HTR-8/SVneo (cell line): ENCODE results near the gene MAGI2.

Source experiments
- DNase-seq: peaks from one replicate; pipeline ENCODE4 v3.0.0; 2011; ENCODE audit warnings: low spot score, mixed read lengths; ENCODE audit not compliant: insufficient read length
- FAIRE-seq: peaks from 2 replicates; lab custom pipeline; 2011; peaks lifted over from hg19 to GRCh38; lab: Jason Lieb, UNC

The MAGI2 gene

GRCh38 chr7:79320741-79321473 is 132.6 kb downstream of the MAGI2 start:
- no peak for DNase-seq
- FAIRE-seq, result no peak

- FAIRE-seq, result no peak
- no peak for DNase-seq
These were observed 134.1 kb downstream of the MAGI2 start for GRCh38 chr7:79319369-79319768.

- FAIRE-seq, result no peak
These were observed 135.7 kb downstream of the MAGI2 start for GRCh38 chr7:79317728-79318127.

GRCh38 chr7:79312022-79312421 is 141.4 kb downstream of the MAGI2 start:
- DNase-seq (no peak), FAIRE-seq (no peak)

More at GRCh38 chr7:79317728-79318127, 135.7 kb downstream of the MAGI2 start:
- DNase-seq, result peak; percentile 19

- DNase-seq (no peak), FAIRE-seq (no peak)
These were observed 145.3 kb downstream of the MAGI2 start for GRCh38 chr7:79308192-79308591.

GRCh38 chr7:79307376-79307775 is 146.1 kb downstream of the MAGI2 start:
- FAIRE-seq, result no peak
- DNase-seq, result no peak

GRCh38 chr7:79304711-79305110 is 148.8 kb downstream of the MAGI2 start:
- FAIRE-seq (no peak), DNase-seq (no peak)

- no peak for FAIRE-seq
- DNase-seq, result no peak
These were observed 151.2 kb downstream of the MAGI2 start for GRCh38 chr7:79302293-79302692.

- no peak for FAIRE-seq
- DNase-seq, result no peak
These were observed 152.0 kb downstream of the MAGI2 start for GRCh38 chr7:79301419-79301818.

GRCh38 chr7:79300573-79300972 is 152.9 kb downstream of the MAGI2 start:
- FAIRE-seq (no peak), DNase-seq (no peak)

- no peak for FAIRE-seq
- peak; percentile 21 for DNase-seq
These were observed 155.2 kb downstream of the MAGI2 start for GRCh38 chr7:79298145-79298760.

- DNase-seq (no peak), FAIRE-seq (no peak)
These were observed 156.7 kb downstream of the MAGI2 start for GRCh38 chr7:79296553-79297320.

GRCh38 chr7:79293655-79294142 is 159.8 kb downstream of the MAGI2 start:
- FAIRE-seq, result no peak
- no peak for DNase-seq

GRCh38 chr7:79292834-79293233 is 160.6 kb downstream of the MAGI2 start:
- DNase-seq (no peak), FAIRE-seq (no peak)

GRCh38 chr7:79291498-79291865 is 162.0 kb downstream of the MAGI2 start:
- DNase-seq (no peak), FAIRE-seq (no peak)

GRCh38 chr7:79290841-79291497 is 162.5 kb downstream of the MAGI2 start:
- DNase-seq (no peak), FAIRE-seq (no peak)

GRCh38 chr7:79290398-79290797 is 163.1 kb downstream of the MAGI2 start:
- FAIRE-seq (no peak), DNase-seq (no peak)

GRCh38 chr7:79288655-79289054 is 164.8 kb downstream of the MAGI2 start:
- FAIRE-seq (no peak), DNase-seq (no peak)

GRCh38 chr7:79287981-79288380 is 165.5 kb downstream of the MAGI2 start:
- FAIRE-seq (no peak), DNase-seq (no peak)

GRCh38 chr7:79286181-79286580 is 167.3 kb downstream of the MAGI2 start:
- no peak for FAIRE-seq

GRCh38 chr7:79285756-79286155 is 167.7 kb downstream of the MAGI2 start:
- no peak for DNase-seq
- FAIRE-seq, result no peak

More at GRCh38 chr7:79286181-79286580, 167.3 kb downstream of the MAGI2 start:
- no peak for DNase-seq
